ENCODE data around the gene ARHGEF12.

GRCh38 chr11:120335908-120336640 lies at the start of gene ARHGEF12:
- TF ChIP-seq CTCF (IDR thresholded peaks at IDR 0.05) (no peak), EZH2 (IDR thresholded peaks at IDR 0.05; ENCODE audit: borderline replicate concordance, insufficient read depth, low read depth, low read length, poor library complexity, severe bottlenecking) (no peak)
